NT2/D1 (cell line): ENCODE measurements around the gene TRIM33.

Experiments
- YY1 ChIP-seq: IDR thresholded peaks from 2 replicates; pipeline ENCODE4 v1.6.1; 2011; ENCODE audit not compliant: insufficient read length, insufficient read depth
- ZNF274 ChIP-seq: IDR thresholded peaks from 2 replicates; pipeline ENCODE4 v1.6.1; 2011; ENCODE audit warnings: mild to moderate bottlenecking, low read depth, low read length

- TF ChIP-seq YY1 (no peak), ZNF274 (no peak)
These were observed 120.0 kb downstream of the TRIM33 start for GRCh38 chr1:114390960-114391359.
